ENCODE data around the gene GNB2. TPM values are rescaled to one million over a fixed set of nuclear protein-coding genes. Genes with fewer than 3 reads are reported as not detected.

GNB2 gene
- total and polyA plus RNA-seq, 2 donors from 2014 or later: 234 to 265 TPM

DNA sequence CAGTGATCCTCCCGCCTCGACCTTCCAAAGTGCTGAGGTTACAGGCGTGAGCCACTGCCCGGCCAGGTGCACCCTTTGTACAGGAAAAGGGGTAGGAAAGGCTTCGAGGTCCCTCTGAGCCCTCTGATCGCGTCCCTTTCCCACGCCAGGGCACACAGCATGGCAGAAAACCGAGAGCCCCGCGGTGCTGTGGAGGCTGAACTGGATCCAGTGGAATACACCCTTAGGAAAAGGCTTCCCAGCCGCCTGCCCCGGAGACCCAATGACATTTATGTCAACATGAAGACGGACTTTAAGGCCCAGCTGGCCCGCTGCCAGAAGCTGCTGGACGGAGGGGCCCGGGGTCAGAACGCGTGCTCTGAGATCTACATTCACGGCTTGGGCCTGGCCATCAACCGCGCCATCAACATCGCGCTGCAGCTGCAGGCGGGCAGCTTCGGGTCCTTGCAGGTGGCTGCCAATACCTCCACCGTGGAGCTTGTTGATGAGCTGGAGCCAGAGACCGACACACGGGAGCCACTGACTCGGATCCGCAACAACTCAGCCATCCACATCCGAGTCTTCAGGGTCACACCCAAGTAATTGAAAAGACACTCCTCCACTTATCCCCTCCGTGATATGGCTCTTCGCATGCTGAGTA, 33.3 kb downstream of the GNB2 start:
- DNase-seq: peak in 3 of 5 donors; percentile 46 to 85 (median 74)
- Histone ChIP-seq H3K4me1 (ENCODE audit: control insufficient read depth in 2 of 3, insufficient read depth in 2 of 3, low read depth in 1 of 3, low read length in 3 of 3) (peaks cover 0 to 12% (median 0%) of the 10 kb centered on the region in 3 donors), H3K9ac (ENCODE audit: low read length in 3 of 3) (peak overlapping the region; percentile 6 to 85 (median 65)), H3K4me3 (ENCODE audit: low read length in 3 of 3) (peak overlapping the region; percentile 84 to 89 (median 89)), H3K27ac (ENCODE audit: low read depth in 2 of 2, low read length in 2 of 2) (peak overlapping the region in 1 of 2 donors; percentile 69), H3K9me3 (ENCODE audit: control insufficient read depth in 2 of 3, insufficient read depth in 1 of 3, low read length in 3 of 3) (no peaks in the 10 kb centered on the region), H3K27me3 (ENCODE audit: control insufficient read depth, insufficient read depth, low read length) (no peaks in the 10 kb centered on the region), H3K36me3 (ENCODE audit: control insufficient read depth in 2 of 3, insufficient read depth in 3 of 3, low read length in 3 of 3) (peaks cover 0 to 2% (median 0%) of the 10 kb centered on the region in 3 donors)
- TF ChIP-seq, protein P1, sequence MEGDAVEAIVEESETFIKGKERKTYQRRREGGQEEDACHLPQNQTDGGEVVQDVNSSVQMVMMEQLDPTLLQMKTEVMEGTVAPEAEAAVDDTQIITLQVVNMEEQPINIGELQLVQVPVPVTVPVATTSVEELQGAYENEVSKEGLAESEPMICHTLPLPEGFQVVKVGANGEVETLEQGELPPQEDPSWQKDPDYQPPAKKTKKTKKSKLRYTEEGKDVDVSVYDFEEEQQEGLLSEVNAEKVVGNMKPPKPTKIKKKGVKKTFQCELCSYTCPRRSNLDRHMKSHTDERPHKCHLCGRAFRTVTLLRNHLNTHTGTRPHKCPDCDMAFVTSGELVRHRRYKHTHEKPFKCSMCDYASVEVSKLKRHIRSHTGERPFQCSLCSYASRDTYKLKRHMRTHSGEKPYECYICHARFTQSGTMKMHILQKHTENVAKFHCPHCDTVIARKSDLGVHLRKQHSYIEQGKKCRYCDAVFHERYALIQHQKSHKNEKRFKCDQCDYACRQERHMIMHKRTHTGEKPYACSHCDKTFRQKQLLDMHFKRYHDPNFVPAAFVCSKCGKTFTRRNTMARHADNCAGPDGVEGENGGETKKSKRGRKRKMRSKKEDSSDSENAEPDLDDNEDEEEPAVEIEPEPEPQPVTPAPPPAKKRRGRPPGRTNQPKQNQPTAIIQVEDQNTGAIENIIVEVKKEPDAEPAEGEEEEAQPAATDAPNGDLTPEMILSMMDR (IDR thresholded peaks at IDR 0.05; ENCODE audit: borderline replicate concordance, extremely low read depth, insufficient read depth): no peak
- FAIRE-seq: no peak
- intact Hi-C loops (cut with DNase I): no loop called here

DNA sequence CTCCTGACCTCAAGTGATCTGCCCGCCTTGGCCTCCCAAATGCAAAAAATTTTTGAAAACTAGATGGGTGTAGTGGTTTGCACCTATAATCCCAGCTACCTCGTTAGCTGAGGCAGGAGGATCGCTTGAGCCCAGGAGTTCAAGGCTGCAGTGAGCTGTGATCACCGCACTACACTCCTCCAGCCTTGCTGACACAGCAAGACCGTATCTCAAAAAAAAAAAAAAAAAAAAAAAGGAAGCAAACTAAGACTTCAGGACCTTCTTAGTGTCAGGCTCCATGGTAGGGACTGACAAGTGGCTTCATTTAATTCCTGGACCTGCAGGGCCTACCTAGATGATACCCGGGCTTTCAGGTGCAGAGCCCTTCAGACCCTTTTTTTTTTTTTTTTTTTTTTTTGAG, 34.9 kb downstream of the GNB2 start:
- no peak for DNase-seq
- H3K9ac ChIP-seq (ENCODE audit: low read length in 3 of 3): no peak overlapping the region

DNA sequence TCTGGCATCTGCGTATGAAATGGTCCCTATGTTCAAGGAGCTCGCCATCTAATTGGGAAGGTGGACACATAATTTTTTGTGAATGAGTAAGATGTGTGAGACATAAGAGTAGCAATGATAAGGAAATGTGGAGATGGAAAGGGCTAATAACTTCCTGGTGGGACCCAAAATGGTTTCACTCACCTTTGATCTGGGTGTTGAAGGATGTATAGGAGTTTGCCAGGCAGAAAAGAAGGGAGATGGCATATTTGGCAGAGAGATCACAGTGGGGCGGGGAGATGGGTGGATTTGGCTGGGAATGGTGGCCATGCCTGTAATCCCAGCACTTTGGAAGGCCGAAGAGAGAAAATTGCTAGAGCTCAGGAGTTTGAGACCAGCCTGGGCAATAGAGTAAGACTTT, 36.9 kb downstream of the GNB2 start:
- no peaks in the 10 kb centered on the region for H3K27me3 ChIP-seq (ENCODE audit: control insufficient read depth, insufficient read depth, low read length)
- no peaks in the 10 kb centered on the region for H3K9me3 ChIP-seq (ENCODE audit: control insufficient read depth in 2 of 3, insufficient read depth in 1 of 3, low read length in 3 of 3)
- H3K36me3 ChIP-seq (ENCODE audit: control insufficient read depth in 2 of 3, insufficient read depth in 3 of 3, low read length in 3 of 3): peaks cover 0 to 2% (median 0%) of the 10 kb centered on the region in 3 donors
- H3K4me3 ChIP-seq (ENCODE audit: low read length in 3 of 3): no peak overlapping the region
- H3K27ac ChIP-seq (ENCODE audit: low read depth in 2 of 2, low read length in 2 of 2): no peak overlapping the region
- H3K9ac ChIP-seq (ENCODE audit: low read length in 3 of 3): no peak overlapping the region
- DNase-seq (no peak), FAIRE-seq (no peak)
- H3K4me1 ChIP-seq (ENCODE audit: control insufficient read depth in 2 of 3, insufficient read depth in 2 of 3, low read depth in 1 of 3, low read length in 3 of 3): peaks cover 0 to 7% (median 0%) of the 10 kb centered on the region in 3 donors
- intact Hi-C loops (cut with DNase I): no loop called here
- TF ChIP-seq, protein P1 (IDR thresholded peaks at IDR 0.05; ENCODE audit: borderline replicate concordance, extremely low read depth, insufficient read depth): no peak

More for the DNA sequence above, 34.9 kb downstream of the GNB2 start:
- Histone ChIP-seq H3K4me3 (ENCODE audit: low read length in 3 of 3) (no peak overlapping the region), H3K36me3 (ENCODE audit: control insufficient read depth in 2 of 3, insufficient read depth in 3 of 3, low read length in 3 of 3) (peaks cover 0 to 2% (median 0%) of the 10 kb centered on the region in 3 donors), H3K9me3 (ENCODE audit: control insufficient read depth in 2 of 3, insufficient read depth in 1 of 3, low read length in 3 of 3) (no peaks in the 10 kb centered on the region), H3K27ac (ENCODE audit: low read depth in 2 of 2, low read length in 2 of 2) (no peak overlapping the region), H3K27me3 (ENCODE audit: control insufficient read depth, insufficient read depth, low read length) (no peaks in the 10 kb centered on the region), H3K4me1 (ENCODE audit: control insufficient read depth in 2 of 3, insufficient read depth in 2 of 3, low read depth in 1 of 3, low read length in 3 of 3) (peaks cover 0 to 12% (median 0%) of the 10 kb centered on the region in 3 donors)
- FAIRE-seq: no peak
- TF ChIP-seq, protein P1 (IDR thresholded peaks at IDR 0.05; ENCODE audit: borderline replicate concordance, extremely low read depth, insufficient read depth): no peak
- intact Hi-C loops (cut with DNase I): no loop called here

Measured in kidney (tissue), 14 donors.